Keratinocyte (primary cell): Measurements from ENCODE around the gene TAPT1.

ENCODE experiments used
- CTCF ChIP-seq, 3 experiments: IDR thresholded peaks in 1 of 3; conservative IDR thresholded peaks in 1 of 3; optimal IDR thresholded peaks in 1 of 3; 2 replicates in 2 of 3; 3 replicates in 1 of 3; pipeline versions ENCODE3 to v1.5.1; 2011; ENCODE audit warnings: low read length in 3 of 3, mild to moderate bottlenecking in 3 of 3, moderate library complexity in 2 of 3, control low read depth in 1 of 3, inconsistent platforms in 1 of 3; ENCODE audit not compliant: insufficient read depth in 2 of 3; ENCODE audit errors: extremely low read depth in 1 of 3
- EZH2 ChIP-seq: IDR thresholded peaks from one replicate; pipeline ENCODE4 v1.6.1; 2012; ENCODE audit warnings: inconsistent platforms, mild to moderate bottlenecking, low read length, moderate library complexity

DNA sequence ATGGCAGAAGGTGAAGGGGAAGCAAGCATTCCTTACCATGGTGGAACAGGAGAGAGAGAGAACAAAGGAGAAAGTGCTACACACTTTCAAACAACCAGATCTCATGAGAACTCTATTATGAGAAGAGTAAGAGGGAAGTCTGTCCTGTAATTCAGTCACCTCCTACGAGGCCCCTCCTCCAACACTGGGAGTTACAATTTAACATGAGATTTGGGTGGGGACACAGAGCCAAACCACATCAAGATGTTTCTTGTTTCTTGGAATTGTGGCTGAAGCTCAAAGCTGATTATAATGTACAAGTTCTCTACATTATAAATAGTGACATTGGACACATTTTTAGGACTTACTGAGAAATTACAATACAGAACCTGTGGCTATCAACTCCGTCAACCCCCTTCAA is 29.5 kb upstream of the TAPT1 start:
- TF ChIP-seq CTCF (optimal IDR thresholded peaks at IDR 0.05 in 1 of 3, IDR thresholded peaks at IDR 0.05 in 1 of 3, conservative IDR thresholded peaks at IDR 0.05 in 1 of 3; ENCODE audit: extremely low read depth in 1 of 3, insufficient read depth in 2 of 3, low read length in 3 of 3) (no peak), EZH2 (no peak)
